RWPE2 (cell line): ENCODE data around the gene C1orf87.

ENCODE experiments used
- ATAC-seq: fragments of 200-7000 bp; cut with Tn5 transposase; 3 replicates; pipeline ENCODE4 v1.9.1; 2021; ENCODE audit warnings: low read depth
- DNase-seq: peaks from one replicate; pipeline ENCODE4 v3.0.0-alpha.2; 2020; ENCODE audit warnings: low spot score
- H3K27ac ChIP-seq: fragments of 450-650 bp; 2 replicates; pipeline ENCODE4 v1.5.1; 2017; ENCODE audit warnings: mild to moderate bottlenecking; ENCODE audit not compliant: poor library complexity, severe bottlenecking
- H3K27me3 ChIP-seq: fragments of 250-450 bp; sonication (Bioruptor Pico); 2 replicates; pipeline ENCODE4 v1.5.1; 2021; ENCODE audit warnings: mild to moderate bottlenecking, moderate library complexity; ENCODE audit not compliant: insufficient read depth, poor library complexity, severe bottlenecking
- H3K36me3 ChIP-seq: fragments of 250-450 bp; sonication (Bioruptor Pico); 2 replicates; pipeline ENCODE4 v1.5.1; 2020; ENCODE audit warnings: low read depth, mild to moderate bottlenecking, moderate library complexity
- H3K4me1 ChIP-seq: fragments of 250-450 bp; sonication (Bioruptor Pico); 2 replicates; pipeline ENCODE4 v1.5.1; 2021; ENCODE audit warnings: mild to moderate bottlenecking, moderate library complexity; ENCODE audit not compliant: insufficient read depth, poor library complexity, severe bottlenecking
- H3K4me3 ChIP-seq: fragments of 250-450 bp; sonication (Bioruptor Pico); 2 replicates; pipeline ENCODE4 v1.5.1; 2021; ENCODE audit warnings: mild to moderate bottlenecking, moderate library complexity; ENCODE audit not compliant: severe bottlenecking
- H3K9me3 ChIP-seq: fragments of 250-450 bp; sonication (Bioruptor Pico); 2 replicates; pipeline ENCODE4 v1.5.1; 2021; ENCODE audit warnings: mild to moderate bottlenecking, moderate library complexity; ENCODE audit not compliant: severe bottlenecking
- CTCF ChIP-seq: fragments of 450-650 bp; IDR thresholded peaks from one replicate; pipeline ENCODE4 v1.5.1; 2017; ENCODE audit warnings: mild to moderate bottlenecking, moderate library complexity; ENCODE audit not compliant: poor library complexity, severe bottlenecking

The C1orf87 gene

GRCh38 chr1:60078182-60078581 is 4.6 kb upstream of the C1orf87 start:
- no peaks in the 10 kb centered on the region for H3K4me1 ChIP-seq
- no peaks in the 10 kb centered on the region for H3K9me3 ChIP-seq
- no peak overlapping the region for H3K27ac ChIP-seq
- TF ChIP-seq CTCF: no peak
- ATAC-seq (no peak), DNase-seq (no peak)
- no peak overlapping the region for H3K4me3 ChIP-seq
- peaks cover 43% of the 10 kb centered on the region for H3K27me3 ChIP-seq
- no peaks in the 10 kb centered on the region for H3K36me3 ChIP-seq

GRCh38 chr1:60071296-60071695 is 2.3 kb downstream of the C1orf87 start:
- H3K4me3 ChIP-seq: no peak overlapping the region
- H3K9me3 ChIP-seq: no peaks in the 10 kb centered on the region
- no peak overlapping the region for H3K27ac ChIP-seq
- H3K27me3 ChIP-seq: peaks cover 30% of the 10 kb centered on the region
- DNase-seq (no peak), ATAC-seq (no peak)
- H3K36me3 ChIP-seq: no peaks in the 10 kb centered on the region
- H3K4me1 ChIP-seq: no peaks in the 10 kb centered on the region
- TF ChIP-seq CTCF: no peak

GRCh38 chr1:60069691-60070090 is 3.9 kb downstream of the C1orf87 start:
- ATAC-seq: no peak
- no peak for TF ChIP-seq CTCF
- H3K36me3 ChIP-seq: no peaks in the 10 kb centered on the region
- H3K4me1 ChIP-seq: no peaks in the 10 kb centered on the region
- no peak overlapping the region for H3K4me3 ChIP-seq
- no peak overlapping the region for H3K27ac ChIP-seq
- DNase-seq: no peak
- H3K27me3 ChIP-seq: peaks cover 26% of the 10 kb centered on the region
- H3K9me3 ChIP-seq: no peaks in the 10 kb centered on the region

GRCh38 chr1:60068393-60069045 is 5.1 kb downstream of the C1orf87 start:
- Histone ChIP-seq H3K4me3 (no peak overlapping the region), H3K27ac (no peak overlapping the region), H3K36me3 (no peaks in the 10 kb centered on the region), H3K4me1 (no peaks in the 10 kb centered on the region), H3K9me3 (no peaks in the 10 kb centered on the region), H3K27me3 (peaks cover 19% of the 10 kb centered on the region)
- ATAC-seq: no peak
- DNase-seq: no peak
- TF ChIP-seq CTCF: no peak

- no peaks in the 10 kb centered on the region for H3K27me3 ChIP-seq
- H3K36me3 ChIP-seq: no peaks in the 10 kb centered on the region
- ATAC-seq: peak; percentile 55; the same call in 2 of the 3 replicates
- H3K9me3 ChIP-seq: no peaks in the 10 kb centered on the region
- no peak for TF ChIP-seq CTCF
- no peak for DNase-seq
- H3K27ac ChIP-seq: no peak overlapping the region
- H3K4me3 ChIP-seq: no peak overlapping the region
- no peaks in the 10 kb centered on the region for H3K4me1 ChIP-seq
Measured at GRCh38 chr1:60066001-60066400, 7.6 kb downstream of the C1orf87 start.
